ENCODE measurements around the gene ZC3H18. TPM values are rescaled to one million over a fixed set of nuclear protein-coding genes. Genes with fewer than 3 reads are reported as not detected.

ZC3H18 gene
- total and polyA plus RNA-seq, 2 experiments from 2014 or later: 30.0 to 40.7 TPM

- no peak for TF ChIP-seq REST (IDR thresholded peaks at IDR 0.05; ENCODE audit: unreplicated experiment)
Observed at GRCh38 chr16:88524274-88524972, 45.8 kb upstream of the ZC3H18 start (continued).

GRCh38 chr16:88524973-88525662 lies 45.1 kb upstream of the ZC3H18 start:
- DNase-seq (ENCODE audit: low spot score): no peak
- Histone ChIP-seq H4K20me1 (replicated peaks; ENCODE audit: insufficient read depth) (no peaks in the 10 kb centered on the region), H2AFZ (no peak overlapping the region), H3K27me3 (ENCODE audit: insufficient read depth) (no peaks in the 10 kb centered on the region), H3K27ac (ENCODE audit: low read depth) (no peak overlapping the region), H3K4me3 (no peak overlapping the region), H3K4me2 (no peak overlapping the region), H3F3A (replicated peaks; ENCODE audit: low read depth) (no peaks in the 10 kb centered on the region), H3K9me2 (ENCODE audit: insufficient read depth) (no peaks in the 10 kb centered on the region), H3K36me3 (ENCODE audit: insufficient read depth) (no peaks in the 10 kb centered on the region), H3K79me2 (replicated peaks; ENCODE audit: insufficient read depth) (no peaks in the 10 kb centered on the region), H3K4me1 (ENCODE audit: insufficient read depth) (peaks cover 7% of the 10 kb centered on the region; the same call in 1 of the 2 replicates)
- no peaks in the 10 kb centered on the region for H3K9me3 Mint-ChIP-seq
- H3K27ac Mint-ChIP-seq: no peak overlapping the region
- H3K4me1 Mint-ChIP-seq: peaks cover 6% of the 10 kb centered on the region; the same call in 1 of the 3 replicates
- H3K4me3 Mint-ChIP-seq: no peak overlapping the region; the same call in 2 of the 3 replicates
- TF ChIP-seq JUNB (IDR thresholded peaks at IDR 0.05; ENCODE audit: unreplicated experiment) (no peak), ZNF462 (CRISPR knock-in tag; IDR thresholded peaks at IDR 0.05) (no peak), CTCF (conservative IDR thresholded peaks at IDR 0.05; ENCODE audit: low read depth in 2 of 2) (no peak)
- no peak for ATAC-seq
- H3K36me3 Mint-ChIP-seq (ENCODE audit: low read depth): peaks cover 9% of the 10 kb centered on the region; the same call in 1 of the 3 replicates
- peaks cover 19% of the 10 kb centered on the region for H3K27me3 Mint-ChIP-seq (ENCODE audit: insufficient read depth, low read depth, poor library complexity)
